Measurements from ENCODE around the gene C16orf74.

C16orf74 gene

GRCh38 chr16:85774811-85775210 lies 23.9 kb upstream of the C16orf74 start:
- no peak for DNase-seq (ENCODE audit: low read depth, low spot score)

- no peak for DNase-seq (ENCODE audit: low read depth, low spot score)
These were observed 23.2 kb upstream of the C16orf74 start for GRCh38 chr16:85774136-85774535.

GRCh38 chr16:85773044-85773443 lies 22.1 kb upstream of the C16orf74 start:
- DNase-seq (ENCODE audit: low read depth, low spot score): no peak

GRCh38 chr16:85770741-85771140 lies 19.8 kb upstream of the C16orf74 start:
- DNase-seq (ENCODE audit: low read depth, low spot score): no peak

- DNase-seq (ENCODE audit: low read depth, low spot score): no peak
These were observed 17.3 kb upstream of the C16orf74 start for GRCh38 chr16:85768199-85768598.

- no peak for DNase-seq (ENCODE audit: low read depth, low spot score)
These were observed 16.6 kb upstream of the C16orf74 start for GRCh38 chr16:85767531-85767930.

GRCh38 chr16:85765767-85766166 lies 14.9 kb upstream of the C16orf74 start:
- no peak for DNase-seq (ENCODE audit: low read depth, low spot score)

- DNase-seq (ENCODE audit: low read depth, low spot score): no peak
These were observed 14.3 kb upstream of the C16orf74 start for GRCh38 chr16:85765211-85765610.

- DNase-seq (ENCODE audit: low read depth, low spot score): no peak
These were observed 12.7 kb upstream of the C16orf74 start for GRCh38 chr16:85763616-85764015.

GRCh38 chr16:85762970-85763369 lies 12.1 kb upstream of the C16orf74 start:
- DNase-seq (ENCODE audit: low read depth, low spot score): no peak

- DNase-seq (ENCODE audit: low read depth, low spot score): no peak
These were observed 11.0 kb upstream of the C16orf74 start for GRCh38 chr16:85761861-85762260.

- no peak for DNase-seq (ENCODE audit: low read depth, low spot score)
These were observed 8.9 kb upstream of the C16orf74 start for GRCh38 chr16:85759631-85760419.

- no peak for DNase-seq (ENCODE audit: low read depth, low spot score)
These were observed 8.2 kb upstream of the C16orf74 start for GRCh38 chr16:85759136-85759535.

- DNase-seq (ENCODE audit: low read depth, low spot score): no peak
These were observed 6.5 kb upstream of the C16orf74 start for GRCh38 chr16:85757341-85757822.

- no peak for DNase-seq (ENCODE audit: low read depth, low spot score)
These were observed 5.3 kb upstream of the C16orf74 start for GRCh38 chr16:85755929-85756768.

GRCh38 chr16:85754413-85754812 lies 3.5 kb upstream of the C16orf74 start:
- DNase-seq (ENCODE audit: low read depth, low spot score): no peak

GRCh38 chr16:85753976-85754375 lies 3.1 kb upstream of the C16orf74 start:
- no peak for DNase-seq (ENCODE audit: low read depth, low spot score)

GRCh38 chr16:85753559-85753958 lies 2.7 kb upstream of the C16orf74 start:
- DNase-seq (ENCODE audit: low read depth, low spot score): no peak

- no peak for DNase-seq (ENCODE audit: low read depth, low spot score)
These were observed 1.9 kb upstream of the C16orf74 start for GRCh38 chr16:85752511-85753420.

GRCh38 chr16:85751698-85752501 lies 1.0 kb upstream of the C16orf74 start:
- no peak for DNase-seq (ENCODE audit: low read depth, low spot score)

Data from brain pericyte (primary cell).